ENCODE data around the gene ZBTB7C.
A peak's percentile ranks its signal among the peaks of the same experiment; 100 is the strongest.

ZBTB7C gene

DNA sequence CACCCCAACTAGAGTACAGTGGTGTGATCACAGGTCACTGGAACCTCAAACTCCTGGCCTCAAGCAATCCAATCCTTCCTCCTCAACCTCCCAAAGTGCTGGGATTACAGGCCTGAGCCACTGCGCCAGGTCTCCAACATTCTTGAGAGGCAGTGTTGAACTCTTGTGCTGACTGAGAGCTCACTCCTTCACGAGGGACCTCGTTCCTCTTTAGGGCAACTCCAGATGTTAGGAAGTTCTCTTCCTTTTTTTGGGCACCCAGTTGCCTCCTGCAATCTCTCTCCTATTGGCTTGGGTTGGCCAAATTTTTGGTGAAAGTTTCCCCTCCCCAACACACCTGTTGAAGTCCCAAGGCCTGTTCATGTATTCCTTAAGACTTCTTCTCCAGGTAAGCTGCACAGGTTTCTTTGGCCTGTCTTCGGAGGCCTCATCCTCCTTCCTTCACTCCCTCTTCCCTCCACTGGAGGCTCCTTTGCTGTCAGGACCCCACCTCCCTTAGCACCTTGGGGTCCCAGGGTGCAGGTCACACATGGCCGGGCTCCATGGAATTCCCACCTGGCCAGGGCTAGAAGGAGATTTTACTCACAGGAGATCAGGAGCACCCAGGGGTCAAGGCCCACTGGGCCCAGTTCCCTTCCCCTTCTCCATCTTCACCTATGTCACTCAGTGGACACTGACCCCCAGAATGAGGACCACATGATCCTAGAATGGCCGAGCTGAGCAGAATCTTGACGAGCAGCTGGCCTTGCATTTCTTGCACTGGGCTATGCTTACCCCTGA, 384.1 kb downstream of the ZBTB7C start:
- no peak for DNase-seq (ENCODE audit: low read depth, low spot score)

- DNase-seq (ENCODE audit: low read depth, low spot score): no peak
These were observed 385.1 kb downstream of the ZBTB7C start for GRCh38 chr18:48024009-48024512.

DNA sequence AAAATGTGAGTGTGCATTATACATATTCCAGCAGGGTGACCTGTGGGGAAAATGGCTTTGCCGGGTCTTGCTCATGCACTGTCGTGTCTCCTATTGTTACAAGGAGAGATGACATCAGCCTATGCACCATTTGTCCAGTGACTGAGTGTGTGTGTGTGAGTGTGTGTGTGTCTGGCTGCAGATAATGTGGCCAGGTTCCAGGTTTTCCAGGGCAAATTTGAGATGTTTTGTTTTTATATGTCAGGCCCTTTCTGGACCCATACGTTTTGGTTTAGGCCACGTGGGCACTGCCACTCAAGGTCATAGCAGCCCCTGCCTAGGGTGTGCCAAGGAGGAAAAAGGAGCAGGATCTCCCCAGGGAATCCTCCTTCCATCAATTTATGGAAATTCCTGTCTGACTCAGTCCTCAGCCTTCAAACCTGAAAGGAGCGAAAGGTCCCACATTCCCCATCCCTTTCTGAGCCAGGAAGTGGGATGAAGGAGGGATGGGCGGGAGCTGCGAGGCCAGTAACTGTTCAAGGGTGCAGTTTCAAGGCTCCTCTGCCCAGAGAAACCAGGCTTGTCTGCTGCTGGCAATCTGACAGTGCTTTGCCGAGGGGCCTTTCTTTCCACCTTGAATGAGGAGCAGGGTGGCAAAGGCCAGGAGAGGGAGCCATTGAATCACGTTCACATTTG, 385.7 kb downstream of the ZBTB7C start:
- peak; percentile 83 for DNase-seq (ENCODE audit: low read depth, low spot score)

DNA sequence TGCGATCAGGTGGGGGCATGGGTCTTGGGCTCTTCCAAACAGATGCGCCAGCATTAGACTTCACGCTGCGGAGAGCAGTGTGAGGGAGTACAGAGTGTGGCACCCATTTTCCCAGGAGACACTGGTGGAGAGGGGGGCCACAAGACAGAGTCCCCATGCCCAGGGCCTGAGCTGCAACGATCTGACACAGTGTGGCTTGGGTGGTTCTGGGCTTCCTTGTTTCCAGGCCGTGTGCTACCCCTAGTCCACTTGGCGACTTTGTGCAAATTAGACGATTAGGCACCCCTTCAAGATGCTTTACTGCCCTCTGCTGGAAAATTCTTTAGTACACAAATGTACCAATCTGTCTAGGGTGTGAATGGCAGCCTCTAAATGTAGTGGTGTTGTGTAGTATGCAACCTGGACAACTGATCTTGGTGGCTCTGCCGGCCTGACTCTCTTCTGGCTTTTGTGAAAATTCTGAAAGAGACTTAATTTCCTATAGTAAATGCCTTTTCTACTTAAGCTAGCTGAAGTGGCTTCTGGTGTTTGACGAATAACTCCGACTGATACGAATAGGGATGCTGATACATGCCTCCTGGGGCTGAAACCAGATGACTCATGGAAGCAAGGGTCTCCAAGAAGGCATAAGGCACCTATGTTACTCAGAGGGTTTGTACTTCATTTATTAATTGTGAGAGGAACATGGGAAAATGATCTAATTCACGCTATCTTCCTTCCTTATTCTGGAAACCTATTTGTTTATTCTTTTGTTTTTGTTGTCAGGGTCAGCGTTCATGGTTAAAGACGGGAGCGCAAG, 386.5 kb downstream of the ZBTB7C start:
- peak; percentile 84 for DNase-seq (ENCODE audit: low read depth, low spot score)

- no peak for DNase-seq (ENCODE audit: low read depth, low spot score)
These were observed 387.2 kb downstream of the ZBTB7C start for GRCh38 chr18:48022021-48022420.

DNA sequence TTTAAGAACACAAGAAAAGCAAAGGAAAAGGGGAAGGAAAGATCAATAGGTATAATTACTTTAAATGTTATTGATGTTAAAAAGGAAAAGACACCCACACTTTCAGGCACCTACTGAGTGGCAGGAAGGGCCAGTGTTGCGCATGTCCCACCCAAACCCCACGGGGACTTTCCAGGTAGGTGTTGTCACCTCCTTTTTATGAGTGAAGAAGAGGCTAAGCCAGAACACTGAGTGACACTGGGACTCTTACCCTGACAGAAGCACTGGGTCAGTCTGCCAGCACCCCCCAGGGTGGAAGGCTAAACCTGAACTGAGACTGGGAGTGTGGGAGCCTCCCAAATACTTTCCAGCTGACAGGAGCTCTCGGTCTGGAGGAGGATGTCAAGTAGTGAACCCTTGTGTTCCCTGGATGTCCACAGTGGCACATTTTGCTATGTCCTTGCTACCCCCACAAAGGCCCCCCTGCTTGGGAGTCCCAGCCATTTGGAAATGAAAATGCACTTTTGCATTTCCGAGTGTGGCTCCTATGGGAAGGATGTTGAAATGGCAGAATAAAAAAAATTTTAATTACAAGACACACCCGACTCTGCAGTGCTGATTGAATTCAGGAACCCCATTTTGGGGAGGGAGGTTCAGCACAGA, 387.8 kb downstream of the ZBTB7C start:
- no peak for DNase-seq (ENCODE audit: low read depth, low spot score)

- no peak for DNase-seq (ENCODE audit: low read depth, low spot score)
These were observed 388.6 kb downstream of the ZBTB7C start for GRCh38 chr18:48020337-48021250.

- DNase-seq (ENCODE audit: low read depth, low spot score): no peak
These were observed 389.4 kb downstream of the ZBTB7C start for GRCh38 chr18:48019557-48020325.

- DNase-seq (ENCODE audit: low read depth, low spot score): no peak
These were observed 390.3 kb downstream of the ZBTB7C start for GRCh38 chr18:48018851-48019250.

- DNase-seq (ENCODE audit: low read depth, low spot score): no peak
These were observed 391.5 kb downstream of the ZBTB7C start for GRCh38 chr18:48017635-48018034.

- DNase-seq (ENCODE audit: low read depth, low spot score): no peak
These were observed 396.0 kb downstream of the ZBTB7C start for GRCh38 chr18:48013162-48013561.

GRCh38 chr18:48011926-48012465, 397.2 kb downstream of the ZBTB7C start:
- no peak for DNase-seq (ENCODE audit: low read depth, low spot score)

DNA sequence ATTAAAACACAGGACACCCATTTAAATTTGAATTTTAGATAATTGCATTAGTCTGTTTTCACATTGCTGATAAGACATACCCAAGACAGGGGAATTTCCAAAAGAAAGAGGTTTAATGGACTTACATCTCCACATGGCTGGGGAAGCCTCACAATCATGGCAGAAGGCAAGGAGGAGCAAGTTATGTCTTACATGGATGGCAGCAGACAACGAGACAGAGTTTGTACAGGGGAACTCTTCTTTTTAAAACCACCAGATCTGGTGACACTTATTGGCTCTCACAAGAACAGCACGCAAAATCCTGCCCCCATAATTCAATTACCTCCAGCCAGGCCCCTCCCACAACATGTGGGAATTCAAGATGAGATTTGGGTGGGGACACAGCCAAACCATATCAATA, 398.9 kb downstream of the ZBTB7C start:
- DNase-seq (ENCODE audit: low read depth, low spot score): no peak

- DNase-seq (ENCODE audit: low read depth, low spot score): no peak
These were observed 400.0 kb downstream of the ZBTB7C start for GRCh38 chr18:48009116-48009745.

- DNase-seq (ENCODE audit: low read depth, low spot score): peak; percentile 88
These were observed 401.1 kb downstream of the ZBTB7C start for GRCh38 chr18:48007955-48008701.

- no peak for DNase-seq (ENCODE audit: low read depth, low spot score)
These were observed 401.8 kb downstream of the ZBTB7C start for GRCh38 chr18:48007381-48007780.

GRCh38 chr18:48006415-48007175, 402.6 kb downstream of the ZBTB7C start:
- no peak for DNase-seq (ENCODE audit: low read depth, low spot score)

DNA sequence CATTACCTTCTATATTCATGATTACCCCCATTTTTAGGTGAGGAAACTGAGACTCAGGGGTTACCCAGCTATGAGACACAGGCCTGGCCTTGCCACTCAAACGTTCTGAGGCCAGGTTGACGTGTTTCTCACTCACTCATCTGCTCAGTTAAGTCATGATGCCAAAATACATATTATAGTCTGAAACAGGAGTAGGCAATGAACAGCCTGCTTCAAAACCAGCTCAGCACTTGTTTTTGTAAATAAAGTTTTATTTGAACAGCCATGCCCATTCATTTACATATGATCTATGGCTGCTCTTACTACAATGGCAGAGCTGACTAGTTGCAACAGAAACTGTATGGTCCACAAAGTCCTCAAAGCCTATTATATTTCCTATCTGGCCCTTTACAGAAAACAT, 404.6 kb downstream of the ZBTB7C start:
- no peak for DNase-seq (ENCODE audit: low read depth, low spot score)
